ENCODE measurements around the gene NTNG1.

The NTNG1 gene

DNA sequence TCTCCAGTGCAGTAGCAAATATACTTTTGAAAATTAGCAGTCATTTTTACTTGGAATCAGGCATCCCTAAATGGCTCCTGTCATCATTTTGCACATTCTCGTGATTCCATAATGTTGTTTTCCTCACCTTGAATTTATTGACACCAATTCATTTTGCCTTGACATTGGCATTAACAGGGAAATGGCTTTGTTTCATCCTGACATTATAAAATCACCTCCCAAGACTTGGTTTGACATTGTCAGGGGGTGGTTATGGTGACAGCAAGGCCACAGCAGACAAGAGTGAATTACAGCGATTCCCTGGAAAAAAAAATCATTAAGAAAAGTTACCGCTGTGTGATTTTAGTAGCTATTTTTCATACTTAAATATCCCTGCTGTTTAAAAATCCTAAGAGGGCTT is 327.0 kb downstream of the NTNG1 start:
- TF ChIP-seq FOXP2 (optimal IDR thresholded peaks at IDR 0.05; ENCODE audit: borderline replicate concordance, extremely low read depth, extremely low read length, insufficient read depth) (no peak), TAF1 (IDR thresholded peaks at IDR 0.05; ENCODE audit: borderline replicate concordance, insufficient read depth, low read length) (no peak), SIN3A (IDR thresholded peaks at IDR 0.05; ENCODE audit: borderline replicate concordance, insufficient read depth, low read length) (no peak), POLR2AphosphoS5 (IDR thresholded peaks at IDR 0.05; ENCODE audit: low read depth, low read length) (no peak)
- TF ChIP-seq, protein P1, sequence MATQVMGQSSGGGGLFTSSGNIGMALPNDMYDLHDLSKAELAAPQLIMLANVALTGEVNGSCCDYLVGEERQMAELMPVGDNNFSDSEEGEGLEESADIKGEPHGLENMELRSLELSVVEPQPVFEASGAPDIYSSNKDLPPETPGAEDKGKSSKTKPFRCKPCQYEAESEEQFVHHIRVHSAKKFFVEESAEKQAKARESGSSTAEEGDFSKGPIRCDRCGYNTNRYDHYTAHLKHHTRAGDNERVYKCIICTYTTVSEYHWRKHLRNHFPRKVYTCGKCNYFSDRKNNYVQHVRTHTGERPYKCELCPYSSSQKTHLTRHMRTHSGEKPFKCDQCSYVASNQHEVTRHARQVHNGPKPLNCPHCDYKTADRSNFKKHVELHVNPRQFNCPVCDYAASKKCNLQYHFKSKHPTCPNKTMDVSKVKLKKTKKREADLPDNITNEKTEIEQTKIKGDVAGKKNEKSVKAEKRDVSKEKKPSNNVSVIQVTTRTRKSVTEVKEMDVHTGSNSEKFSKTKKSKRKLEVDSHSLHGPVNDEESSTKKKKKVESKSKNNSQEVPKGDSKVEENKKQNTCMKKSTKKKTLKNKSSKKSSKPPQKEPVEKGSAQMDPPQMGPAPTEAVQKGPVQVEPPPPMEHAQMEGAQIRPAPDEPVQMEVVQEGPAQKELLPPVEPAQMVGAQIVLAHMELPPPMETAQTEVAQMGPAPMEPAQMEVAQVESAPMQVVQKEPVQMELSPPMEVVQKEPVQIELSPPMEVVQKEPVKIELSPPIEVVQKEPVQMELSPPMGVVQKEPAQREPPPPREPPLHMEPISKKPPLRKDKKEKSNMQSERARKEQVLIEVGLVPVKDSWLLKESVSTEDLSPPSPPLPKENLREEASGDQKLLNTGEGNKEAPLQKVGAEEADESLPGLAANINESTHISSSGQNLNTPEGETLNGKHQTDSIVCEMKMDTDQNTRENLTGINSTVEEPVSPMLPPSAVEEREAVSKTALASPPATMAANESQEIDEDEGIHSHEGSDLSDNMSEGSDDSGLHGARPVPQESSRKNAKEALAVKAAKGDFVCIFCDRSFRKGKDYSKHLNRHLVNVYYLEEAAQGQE (IDR thresholded peaks at IDR 0.05; ENCODE audit: insufficient read depth in 1 of 2, low read depth in 2 of 2, low read length in 2 of 2), result no peak

DNA sequence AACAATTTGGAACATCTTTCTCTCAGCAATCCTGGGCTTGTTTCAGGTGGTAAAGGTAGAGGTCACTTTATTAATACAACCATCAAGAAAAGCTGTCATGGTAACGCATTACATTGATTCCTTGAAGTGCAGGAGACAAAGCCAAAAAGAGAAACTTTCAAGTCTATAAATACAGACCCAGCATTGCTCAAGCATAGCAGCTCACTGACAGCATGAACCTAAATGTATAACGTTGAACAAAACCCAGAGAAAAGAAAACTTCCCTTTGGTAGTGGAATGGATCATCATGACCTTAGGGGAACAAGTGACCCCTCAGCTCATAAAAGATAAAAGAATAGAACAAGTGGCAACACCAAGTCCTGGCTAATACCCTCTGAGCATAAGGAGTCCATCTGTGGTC is 332.2 kb downstream of the NTNG1 start:
- TF ChIP-seq FOXP2 (optimal IDR thresholded peaks at IDR 0.05; ENCODE audit: borderline replicate concordance, extremely low read depth, extremely low read length, insufficient read depth) (no peak), POLR2AphosphoS5 (IDR thresholded peaks at IDR 0.05; ENCODE audit: low read depth, low read length) (no peak), TAF1 (IDR thresholded peaks at IDR 0.05; ENCODE audit: borderline replicate concordance, insufficient read depth, low read length) (no peak), SIN3A (IDR thresholded peaks at IDR 0.05; ENCODE audit: borderline replicate concordance, insufficient read depth, low read length) (no peak)
- TF ChIP-seq, protein P1 (IDR thresholded peaks at IDR 0.05; ENCODE audit: insufficient read depth in 1 of 2, low read depth in 2 of 2, low read length in 2 of 2), result no peak

DNA sequence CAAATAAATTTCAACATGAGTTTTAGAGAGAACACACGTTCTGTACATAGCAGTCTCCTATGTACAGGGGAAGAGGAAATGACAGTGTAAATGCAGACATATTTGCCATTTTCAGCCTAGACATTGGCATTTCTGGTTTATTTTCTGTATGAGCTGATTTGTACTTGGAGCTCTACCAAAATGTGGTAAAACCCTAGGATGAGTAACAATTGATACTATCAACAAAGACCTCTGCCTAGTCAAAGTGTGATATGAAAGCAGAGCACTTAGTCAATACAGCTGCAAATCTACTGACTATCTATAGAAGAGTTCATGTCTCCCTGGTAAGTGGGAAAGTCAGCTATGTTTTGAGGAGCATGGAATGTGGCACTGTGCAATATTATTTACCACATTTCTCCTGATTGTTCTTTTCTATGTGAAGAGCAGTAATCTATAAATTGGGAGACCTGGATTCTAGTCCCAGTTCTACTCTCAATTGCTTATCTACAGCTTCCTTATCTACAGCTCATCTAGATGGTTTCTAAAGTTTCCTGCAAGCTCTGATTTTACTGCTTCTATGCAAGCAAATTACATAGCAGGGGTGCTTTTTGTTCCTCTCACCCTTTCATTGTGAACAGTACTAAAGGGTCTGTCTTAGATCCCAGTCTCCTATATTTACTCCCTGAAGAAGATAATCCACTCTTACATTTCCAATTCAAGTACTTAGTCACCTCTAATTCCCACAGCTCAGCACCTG is 334.2 kb downstream of the NTNG1 start:
- TF ChIP-seq POLR2AphosphoS5 (IDR thresholded peaks at IDR 0.05; ENCODE audit: low read depth, low read length), result no peak

DNA sequence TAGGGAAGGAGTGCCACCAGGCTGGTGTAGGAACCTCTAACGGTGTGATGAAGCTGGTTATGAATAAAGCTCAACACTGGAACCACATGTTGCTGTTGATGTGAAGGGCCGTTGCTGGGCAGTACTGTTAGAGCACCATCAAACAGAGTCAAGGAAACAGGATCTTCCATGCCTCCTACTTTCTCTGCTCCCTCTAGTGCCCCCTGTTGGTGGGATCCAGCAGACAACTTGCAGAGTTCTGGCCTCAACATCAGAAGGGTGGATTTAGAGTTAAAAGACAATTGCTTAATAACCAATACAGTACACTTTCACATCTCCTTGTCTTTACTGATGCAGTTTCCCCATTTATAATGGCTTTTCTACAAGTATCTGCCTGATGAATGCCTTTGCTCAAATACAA is 336.4 kb downstream of the NTNG1 start:
- TF ChIP-seq TAF1 (IDR thresholded peaks at IDR 0.05; ENCODE audit: borderline replicate concordance, insufficient read depth, low read length), result no peak
- no peak for TF ChIP-seq SIN3A (IDR thresholded peaks at IDR 0.05; ENCODE audit: borderline replicate concordance, insufficient read depth, low read length)
- TF ChIP-seq, protein P1 (IDR thresholded peaks at IDR 0.05; ENCODE audit: insufficient read depth in 1 of 2, low read depth in 2 of 2, low read length in 2 of 2), result no peak
- no peak for TF ChIP-seq POLR2AphosphoS5 (IDR thresholded peaks at IDR 0.05; ENCODE audit: low read depth, low read length)
- TF ChIP-seq FOXP2 (optimal IDR thresholded peaks at IDR 0.05; ENCODE audit: borderline replicate concordance, extremely low read depth, extremely low read length, insufficient read depth), result no peak

DNA sequence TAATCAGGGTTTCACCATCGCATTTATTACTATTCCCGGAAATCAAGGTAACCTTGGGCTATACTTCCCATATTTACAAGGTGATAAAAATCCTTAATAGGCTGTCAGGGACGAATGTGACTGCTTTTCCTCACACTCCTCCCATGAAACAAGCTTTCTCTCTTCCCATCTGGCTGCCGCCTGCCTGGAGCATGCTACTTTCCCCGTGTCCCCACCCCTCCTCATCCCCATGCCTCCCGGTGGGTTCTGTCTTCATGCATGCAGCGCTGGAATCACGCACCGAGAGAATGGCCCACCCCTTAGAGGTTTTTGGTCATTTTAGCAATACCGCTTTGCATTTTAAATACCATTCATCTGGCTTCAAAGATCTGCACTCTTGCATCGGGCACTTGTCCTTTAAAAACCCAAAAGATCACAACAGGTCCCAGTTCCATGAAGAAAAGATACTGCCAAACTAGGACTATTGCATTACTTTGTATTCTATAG is 339.1 kb downstream of the NTNG1 start:
- TF ChIP-seq FOXP2 (optimal IDR thresholded peaks at IDR 0.05; ENCODE audit: borderline replicate concordance, extremely low read depth, extremely low read length, insufficient read depth) (no peak), SIN3A (IDR thresholded peaks at IDR 0.05; ENCODE audit: borderline replicate concordance, insufficient read depth, low read length) (no peak), TAF1 (IDR thresholded peaks at IDR 0.05; ENCODE audit: borderline replicate concordance, insufficient read depth, low read length) (no peak), POLR2AphosphoS5 (IDR thresholded peaks at IDR 0.05; ENCODE audit: low read depth, low read length) (no peak)
- TF ChIP-seq, protein P1 (IDR thresholded peaks at IDR 0.05; ENCODE audit: insufficient read depth in 1 of 2, low read depth in 2 of 2, low read length in 2 of 2), result no peak
